Cerebellar cortex (tissue), 1 donor: ENCODE measurements around the gene UNC5A.

Source experiments
- DNase-seq: peaks from one replicate; pipeline ENCODE4 v3.0.0-alpha.2; 2015; ENCODE audit warnings: low spot score

The UNC5A gene

DNA sequence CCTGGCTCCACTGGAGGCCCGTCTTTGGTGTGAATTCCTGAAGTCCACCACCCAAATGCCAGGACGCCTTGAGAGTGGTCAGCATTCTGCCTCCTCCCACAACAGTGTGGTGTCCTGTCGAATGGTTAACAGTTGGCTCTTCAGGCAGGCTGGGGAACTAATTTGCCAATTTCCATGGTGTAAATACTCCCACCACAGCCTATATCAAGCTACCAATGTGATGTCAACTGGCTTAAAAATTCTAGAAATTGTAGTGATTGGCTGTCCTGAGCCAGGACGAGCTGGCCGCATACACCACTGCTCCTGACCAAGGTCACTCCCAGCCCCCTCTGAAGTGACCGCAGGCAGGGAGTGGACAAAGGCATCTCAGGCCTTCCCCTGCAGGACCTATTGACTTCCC is 11.1 kb downstream of the UNC5A start:
- DNase-seq, result no peak

DNA sequence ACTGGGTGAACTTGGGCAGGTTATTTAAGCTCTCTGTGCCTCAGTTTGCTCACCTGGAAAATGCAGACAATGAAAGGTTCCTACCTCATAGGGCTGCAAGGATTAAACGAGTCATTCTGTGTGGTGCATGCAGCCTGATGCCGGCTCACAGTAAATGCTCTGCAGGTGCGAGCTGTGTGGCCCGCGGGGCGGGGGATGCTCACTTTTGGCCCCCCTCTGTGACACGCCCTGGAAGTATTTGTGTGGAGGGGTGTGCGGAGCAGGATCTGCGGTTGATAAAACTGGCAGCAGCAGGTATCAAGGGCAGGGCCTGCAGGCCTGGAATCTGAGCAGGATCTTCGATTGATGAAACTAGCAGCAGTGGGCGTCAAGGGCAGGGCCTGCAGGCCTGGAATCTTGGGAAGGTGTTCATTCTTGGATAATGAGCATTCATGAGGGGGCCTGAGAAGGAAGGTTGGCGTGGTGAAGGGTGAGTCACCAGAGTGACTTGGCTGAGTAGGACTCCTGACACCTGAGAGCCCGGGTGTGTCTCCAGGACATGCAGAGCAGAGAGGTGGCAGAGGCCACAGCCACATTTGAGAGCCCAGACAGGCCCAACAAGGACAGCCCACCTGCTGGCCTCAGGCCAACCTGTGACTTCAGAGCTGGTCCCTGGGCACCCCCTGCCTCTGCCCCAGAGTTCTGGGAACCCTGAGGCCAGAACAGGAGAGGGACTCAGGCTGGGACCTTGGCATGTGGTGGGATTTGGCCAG is 11.9 kb downstream of the UNC5A start:
- no peak for DNase-seq

DNA sequence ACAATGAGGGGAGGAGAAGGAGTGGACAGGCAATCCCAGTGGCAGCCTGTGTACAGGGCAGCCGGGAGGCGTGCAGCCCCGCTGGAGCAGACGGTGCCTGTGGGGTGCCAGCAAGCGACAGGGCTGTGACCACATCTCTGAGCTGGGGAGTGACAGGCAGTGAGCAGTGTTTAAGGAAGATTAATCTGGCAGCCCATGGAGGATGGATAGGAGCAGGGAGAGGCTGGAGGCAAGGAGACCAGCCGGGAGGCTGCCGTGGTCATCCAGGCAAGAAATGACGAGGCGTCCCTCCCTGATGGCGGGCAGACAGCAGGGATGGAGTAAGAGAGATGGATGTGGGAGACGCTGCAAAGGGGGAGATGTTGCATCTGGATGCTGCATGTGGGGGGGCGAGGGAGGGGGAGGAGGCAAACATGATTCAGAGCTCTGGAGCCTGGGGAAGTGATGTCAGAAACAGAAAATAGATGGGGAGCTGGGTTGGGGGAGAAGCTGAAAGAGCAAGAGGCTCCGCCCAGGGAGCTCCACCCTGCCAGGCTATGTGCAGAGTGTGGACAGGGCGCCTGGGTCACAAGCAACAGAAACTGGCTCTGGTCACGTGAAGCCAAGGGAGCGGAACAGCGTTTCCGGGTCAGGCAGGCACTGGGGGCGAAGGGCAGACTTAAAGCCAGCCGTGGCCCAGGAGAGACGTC is 12.6 kb downstream of the UNC5A start:
- no peak for DNase-seq

DNA sequence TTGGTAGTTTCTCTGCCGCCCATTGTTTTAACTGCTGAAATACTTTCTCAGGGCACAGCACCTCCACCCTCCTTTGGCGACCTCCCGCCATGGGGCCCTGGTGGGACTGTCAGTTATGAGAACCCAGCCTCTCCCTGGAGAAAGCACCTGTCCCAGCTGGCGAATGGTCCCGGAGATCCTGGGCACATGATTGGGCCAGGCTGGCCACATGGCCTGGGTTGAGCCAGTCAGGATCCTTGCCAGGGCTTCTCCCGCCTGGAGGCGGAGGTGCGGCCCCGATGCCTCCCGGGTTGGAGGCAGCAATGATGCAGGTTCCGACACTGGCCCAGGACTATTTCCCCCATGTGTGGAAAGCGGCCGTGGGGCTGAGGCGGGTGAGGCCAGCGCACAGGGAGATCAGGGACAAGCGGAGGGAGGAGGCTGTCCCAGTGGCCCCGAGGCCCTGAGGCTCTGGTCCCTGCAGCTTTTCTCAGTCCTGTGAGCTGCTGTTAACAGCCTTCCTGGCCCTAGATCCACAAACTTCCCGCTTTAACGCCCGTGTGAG is 13.6 kb downstream of the UNC5A start:
- DNase-seq, result peak; percentile 78

DNA sequence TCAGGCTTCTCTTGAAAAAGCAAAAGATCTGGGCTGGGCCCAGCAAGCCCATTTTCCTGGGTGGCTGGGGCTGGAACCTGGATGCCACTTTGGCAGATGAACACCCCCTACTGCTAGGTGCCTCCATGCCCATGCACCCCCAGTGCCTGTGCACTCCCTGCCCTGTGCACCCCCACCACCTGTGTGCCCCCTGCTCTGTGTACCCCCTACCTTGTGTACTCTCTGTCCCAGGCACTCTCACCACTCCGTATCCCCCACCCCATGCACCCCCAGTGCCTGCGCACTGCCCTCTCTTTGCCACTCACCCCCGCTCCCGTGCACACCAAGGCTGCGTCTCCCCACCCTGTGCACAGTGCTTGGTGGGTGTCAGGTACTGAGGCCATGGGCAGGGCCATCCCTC is 14.2 kb downstream of the UNC5A start:
- no peak for DNase-seq

DNA sequence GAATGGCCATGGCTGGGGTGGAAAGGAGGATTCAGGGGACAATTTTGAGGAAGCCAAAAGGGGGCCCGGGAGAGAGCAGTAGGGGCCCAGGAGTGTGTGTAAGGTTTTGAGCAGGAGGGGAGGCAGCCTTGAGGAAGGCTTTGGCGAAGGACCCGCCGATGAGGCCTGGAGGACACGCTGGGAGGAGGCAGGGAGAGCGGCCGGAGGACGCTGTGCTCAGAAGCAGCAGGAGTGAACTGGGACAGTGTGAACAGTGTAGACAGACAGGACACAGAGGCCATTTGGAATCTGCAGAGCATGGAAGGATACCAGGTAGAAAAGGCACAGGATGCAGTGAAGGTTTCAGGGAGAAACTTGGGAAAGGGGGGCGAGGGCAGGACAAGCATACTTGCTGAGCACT is 14.9 kb downstream of the UNC5A start:
- no peak for DNase-seq

DNA sequence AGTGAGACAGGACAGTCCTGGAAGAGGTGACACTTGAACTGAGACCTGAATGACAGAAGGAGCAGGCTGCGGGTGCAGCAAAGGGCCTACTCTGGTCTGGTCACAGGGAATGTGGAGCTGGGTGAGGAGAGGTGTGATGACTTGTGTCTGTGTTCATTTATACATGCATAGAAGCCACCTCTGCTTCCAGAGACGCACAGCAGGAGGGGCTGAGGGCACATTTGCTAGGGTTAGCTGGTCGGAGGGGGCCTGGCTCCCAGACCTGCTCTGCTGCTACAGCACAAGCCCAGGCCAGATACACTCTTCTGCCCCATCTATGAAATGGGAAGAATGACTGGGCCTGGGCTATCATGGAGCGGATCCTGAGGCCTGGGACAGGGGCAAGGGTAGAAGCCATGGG is 15.6 kb downstream of the UNC5A start:
- no peak for DNase-seq

DNA sequence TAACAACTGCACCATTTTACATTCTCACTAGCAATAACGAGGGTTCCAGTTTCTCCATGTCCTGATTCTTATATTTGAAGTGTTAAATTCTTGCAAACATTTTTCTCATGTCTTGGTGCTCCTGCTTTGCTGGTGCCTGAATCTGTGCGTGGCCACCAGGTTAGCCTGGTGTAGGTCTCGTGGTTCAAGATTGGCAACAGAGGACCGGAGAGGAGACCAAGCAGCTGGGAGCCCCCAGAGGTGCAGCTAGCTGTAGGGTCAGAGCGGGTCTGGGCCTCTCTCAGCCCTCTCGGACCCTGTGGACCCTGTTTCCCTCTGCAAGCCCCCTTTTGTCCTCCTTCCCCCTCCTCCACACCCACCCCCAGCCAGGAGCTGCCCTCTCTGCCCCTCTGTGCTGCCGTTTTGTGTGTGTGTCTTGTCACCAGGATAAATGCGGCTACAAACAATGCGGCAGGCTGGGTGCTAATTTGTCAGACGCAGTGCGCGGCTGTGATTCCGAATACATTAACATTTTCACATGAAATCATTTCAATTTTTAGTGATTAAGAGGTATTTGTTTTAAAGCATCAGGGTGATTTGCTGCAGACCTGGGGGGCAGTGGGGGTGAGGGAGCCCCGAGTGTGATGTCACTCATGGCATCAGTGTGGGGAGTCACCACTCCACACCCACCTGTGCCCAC is 17.5 kb downstream of the UNC5A start:
- no peak for DNase-seq

DNA sequence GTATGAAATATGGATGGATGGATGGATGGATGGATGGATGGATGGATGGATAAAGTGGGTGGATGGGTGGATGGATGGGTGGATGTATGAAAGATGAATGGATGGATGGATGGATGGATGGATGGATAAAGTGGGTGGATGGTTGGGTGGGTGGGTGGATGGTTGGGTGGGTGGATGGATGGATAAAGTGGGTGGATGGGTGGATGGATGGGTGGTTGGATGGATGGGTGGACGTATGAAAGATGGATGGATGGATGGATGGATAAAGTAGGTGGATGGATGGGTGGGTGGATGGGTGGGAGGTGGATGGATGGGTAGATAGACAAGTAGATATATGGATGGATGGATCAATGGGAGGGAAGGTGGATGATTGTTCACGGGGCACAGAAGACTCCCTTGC is 19.0 kb downstream of the UNC5A start:
- DNase-seq, result no peak

DNA sequence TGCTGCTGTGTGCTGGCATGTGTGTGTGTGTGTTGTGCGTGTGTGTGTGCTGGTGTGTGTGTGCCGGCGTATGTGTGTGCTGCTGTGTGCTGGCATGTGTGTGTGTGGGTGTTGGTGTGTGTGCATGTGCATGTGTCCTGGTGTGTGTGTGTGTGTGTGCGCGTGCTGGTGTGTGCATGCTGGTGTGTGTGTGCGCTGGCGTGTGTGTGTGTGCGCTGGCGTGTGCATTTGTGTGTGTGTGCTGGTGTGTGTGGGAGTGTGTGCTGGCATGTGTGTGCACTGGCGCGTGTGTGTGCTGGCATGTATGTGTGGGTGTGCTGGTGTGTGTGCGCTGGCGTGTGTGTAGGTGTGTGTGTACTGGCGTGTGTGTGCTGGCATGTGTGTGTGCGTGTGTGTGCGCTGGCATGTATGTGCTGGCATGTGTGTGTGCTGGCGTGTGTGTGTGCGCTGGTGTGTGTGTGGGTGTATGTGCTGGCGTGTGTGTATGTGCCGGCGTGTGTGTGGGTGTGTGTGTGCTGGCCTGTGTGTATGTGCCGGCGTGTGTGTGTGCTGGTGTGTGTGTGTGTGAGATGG is 20.1 kb downstream of the UNC5A start:
- no peak for DNase-seq

DNA sequence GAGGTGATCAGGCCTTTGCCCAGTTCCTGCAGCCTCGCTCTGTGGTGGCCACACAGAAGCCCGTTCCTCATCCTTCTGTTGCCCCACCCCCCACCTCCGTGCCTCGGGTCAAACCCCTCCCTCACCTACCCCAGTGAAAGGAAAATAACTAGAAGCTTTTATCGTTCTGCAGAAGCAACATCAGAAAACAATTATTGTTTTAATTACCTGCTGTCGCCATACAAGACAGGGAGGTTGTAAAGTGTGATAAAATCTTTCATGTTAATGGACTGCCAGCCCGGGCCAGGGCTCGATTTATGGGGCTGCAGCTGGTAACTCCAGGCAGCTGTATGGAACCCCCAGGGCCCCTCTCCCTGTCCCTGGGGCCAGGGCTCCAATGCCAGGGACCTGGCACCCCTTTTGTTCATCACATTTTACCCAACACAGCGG is 20.6 kb downstream of the UNC5A start:
- DNase-seq, result no peak

DNA sequence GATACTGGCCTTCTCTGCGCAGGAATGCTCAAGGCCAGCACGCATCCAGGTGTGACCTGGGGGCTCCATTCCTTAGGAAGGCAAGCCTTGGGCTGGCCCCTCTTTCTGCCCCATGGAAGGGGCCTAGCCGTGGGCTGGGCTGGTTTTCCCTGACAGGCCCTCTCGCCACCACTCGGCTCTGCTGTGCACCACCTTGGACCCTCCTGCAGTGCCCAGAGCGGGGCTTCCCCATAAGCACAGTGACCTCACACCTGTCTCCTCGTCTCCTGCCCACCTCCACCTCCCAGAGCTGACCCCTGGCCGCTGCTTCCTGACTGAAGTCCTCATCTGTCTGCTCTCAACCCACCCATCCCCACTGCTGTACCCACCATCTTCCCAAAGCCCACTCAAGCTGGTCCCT is 21.1 kb downstream of the UNC5A start:
- no peak for DNase-seq

DNA sequence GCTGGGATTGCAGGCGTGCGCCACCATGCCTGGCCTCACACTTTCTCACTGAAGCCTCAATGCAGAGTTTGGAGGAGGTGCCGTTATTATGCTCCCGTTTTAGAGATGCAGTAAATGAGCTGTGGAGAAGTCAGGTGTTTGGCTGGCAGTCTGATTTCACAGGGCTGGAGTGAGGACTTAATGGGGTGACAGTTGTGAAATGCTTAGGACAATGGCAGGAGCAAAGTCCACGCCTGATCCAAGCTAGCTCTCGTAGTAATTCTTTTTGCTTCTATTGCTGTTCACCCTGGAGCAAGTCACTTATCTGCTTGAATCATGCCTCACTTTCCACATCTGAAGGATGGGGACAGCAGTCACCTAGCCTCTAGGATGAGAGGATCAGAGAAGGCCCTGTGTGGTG is 21.8 kb downstream of the UNC5A start:
- DNase-seq, result no peak

DNA sequence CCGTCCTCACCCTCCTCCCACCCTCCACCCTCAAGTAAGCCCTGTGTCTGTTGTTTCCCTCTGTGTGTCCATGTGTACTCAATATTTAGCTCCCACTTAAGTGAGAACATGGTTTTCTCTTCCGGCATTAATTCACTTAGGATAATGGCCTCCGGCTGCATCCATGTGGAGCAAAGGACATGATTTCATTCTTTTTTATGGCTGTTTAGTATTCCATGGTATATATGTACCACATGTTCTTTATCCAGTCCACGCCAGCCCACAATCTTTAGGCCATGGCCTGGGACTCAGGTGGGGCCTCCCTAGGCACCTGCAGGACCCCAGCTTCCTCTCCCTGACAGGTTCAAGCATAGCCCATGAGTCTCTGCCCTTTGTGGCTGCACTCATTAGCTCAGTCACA is 22.9 kb downstream of the UNC5A start:
- no peak for DNase-seq

DNA sequence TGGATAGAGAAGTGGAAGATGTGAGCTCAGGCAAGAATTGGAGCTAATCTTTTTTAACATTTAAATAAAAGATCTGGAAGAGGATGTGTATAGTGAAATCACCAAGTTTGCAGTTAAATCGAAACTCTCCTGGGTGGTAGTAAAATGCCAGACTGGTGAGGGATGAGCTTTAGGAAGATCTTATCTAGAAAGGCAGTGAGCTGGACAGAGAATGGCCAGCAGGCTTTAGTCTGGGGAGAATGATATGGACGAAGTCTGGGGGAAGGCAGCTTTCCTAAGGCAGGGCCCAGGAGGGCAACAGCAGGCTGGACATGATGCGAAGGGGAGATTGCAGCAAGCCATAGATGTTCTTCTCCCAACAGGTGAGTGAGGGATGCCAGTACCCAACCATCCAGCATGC is 25.6 kb downstream of the UNC5A start:
- no peak for DNase-seq

DNA sequence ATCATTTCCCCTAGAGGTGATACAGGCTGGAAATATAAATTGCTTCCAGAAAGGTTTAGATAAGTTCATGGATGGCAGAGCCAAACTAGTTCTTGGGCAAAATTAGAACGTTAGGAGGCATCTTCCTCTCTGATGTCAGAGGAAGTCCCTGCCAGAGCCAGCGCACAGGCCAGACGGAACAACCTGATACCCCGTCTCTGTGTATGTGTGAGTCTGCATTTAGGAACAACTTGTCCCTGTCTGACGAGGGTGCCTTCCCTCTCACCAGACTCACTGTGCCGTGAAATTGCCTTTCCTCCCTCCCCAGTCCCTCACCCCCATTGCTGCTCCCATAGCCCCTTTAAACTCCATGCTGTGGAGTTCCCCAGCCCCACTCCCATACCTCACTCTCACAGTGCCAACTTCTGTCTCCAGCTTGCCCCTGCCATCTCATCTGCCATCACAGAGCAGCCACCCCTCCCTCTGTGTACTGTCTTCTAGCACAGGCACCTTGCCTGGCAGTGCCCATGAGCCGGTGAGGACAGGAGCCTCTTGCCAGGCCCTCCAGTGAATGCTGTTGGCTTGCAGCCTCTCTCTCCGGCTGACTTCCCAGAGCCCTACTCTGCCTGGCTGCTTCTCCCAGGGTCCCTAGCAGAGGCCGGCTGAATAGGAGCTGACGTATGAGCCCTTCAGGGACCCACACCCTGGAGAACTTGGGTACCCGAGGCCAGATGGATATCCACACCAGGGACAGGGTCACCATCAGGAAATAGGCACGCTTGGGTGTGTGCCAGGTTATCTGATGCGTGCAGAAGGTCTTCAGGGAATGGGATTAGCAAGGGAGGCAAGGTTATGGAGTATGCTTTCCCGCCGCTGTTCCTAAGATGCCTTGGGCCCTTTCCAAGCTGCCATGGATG is 26.7 kb downstream of the UNC5A start:
- peak; percentile 95 for DNase-seq

DNA sequence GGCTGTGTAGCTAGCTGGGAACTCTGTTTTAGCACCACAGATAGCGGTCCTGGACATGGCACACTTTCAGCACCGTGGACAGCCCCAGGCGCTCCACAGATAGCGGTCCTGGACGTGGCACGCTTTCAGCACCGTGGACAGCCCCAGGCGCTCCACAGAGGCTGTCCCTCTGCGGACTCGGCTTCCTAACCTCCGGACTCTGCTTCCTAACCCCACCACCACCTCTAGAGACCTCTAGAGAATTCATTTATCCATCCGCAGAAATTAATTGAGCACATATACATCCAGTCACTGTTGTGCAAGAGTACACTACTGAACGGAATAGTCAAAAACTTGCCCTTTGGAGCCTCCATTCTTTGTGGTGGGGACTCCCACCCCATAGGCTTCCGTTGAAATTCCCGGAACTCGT is 27.4 kb downstream of the UNC5A start:
- DNase-seq, result peak; percentile 68

DNA sequence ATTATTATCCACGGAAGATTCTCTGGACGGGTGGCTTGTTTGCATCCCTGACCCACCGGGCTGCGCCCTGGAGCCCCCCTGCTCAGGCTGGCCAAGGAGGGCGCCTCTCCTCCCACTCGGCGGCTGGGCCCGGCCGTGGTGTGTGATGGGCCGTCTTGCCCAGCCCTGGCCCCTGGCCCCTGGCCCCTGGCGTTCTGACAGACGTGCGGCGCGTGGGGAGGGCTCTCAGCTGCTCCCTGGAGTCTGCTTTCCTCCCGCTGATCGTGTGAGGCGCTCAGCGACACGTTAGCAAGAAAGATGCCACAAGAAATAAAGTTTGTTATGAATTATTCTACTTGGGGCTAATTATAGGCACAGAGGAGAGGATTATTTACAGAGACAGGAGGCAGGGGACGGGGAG is 33.3 kb downstream of the UNC5A start:
- DNase-seq, result no peak

DNA sequence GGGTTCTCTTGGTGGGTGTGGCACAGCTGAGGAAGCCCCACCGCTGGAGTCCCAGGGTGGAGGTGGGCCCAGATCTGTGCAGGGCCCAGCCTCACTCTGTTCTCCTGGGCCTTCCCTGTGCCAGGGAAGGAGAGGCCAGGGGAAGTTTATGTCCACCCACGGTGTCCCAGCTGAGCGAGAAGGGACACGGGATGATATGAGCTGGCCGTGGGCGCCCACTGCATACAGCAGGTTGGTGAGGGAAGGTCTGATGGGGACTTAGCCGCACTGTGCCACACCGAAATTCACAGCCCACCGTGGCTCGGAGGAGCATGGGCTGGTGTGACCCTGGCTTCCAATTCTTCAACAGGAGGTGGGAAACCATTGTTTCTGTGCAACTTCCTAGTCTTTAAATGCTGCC is 33.9 kb downstream of the UNC5A start:
- DNase-seq, result no peak

DNA sequence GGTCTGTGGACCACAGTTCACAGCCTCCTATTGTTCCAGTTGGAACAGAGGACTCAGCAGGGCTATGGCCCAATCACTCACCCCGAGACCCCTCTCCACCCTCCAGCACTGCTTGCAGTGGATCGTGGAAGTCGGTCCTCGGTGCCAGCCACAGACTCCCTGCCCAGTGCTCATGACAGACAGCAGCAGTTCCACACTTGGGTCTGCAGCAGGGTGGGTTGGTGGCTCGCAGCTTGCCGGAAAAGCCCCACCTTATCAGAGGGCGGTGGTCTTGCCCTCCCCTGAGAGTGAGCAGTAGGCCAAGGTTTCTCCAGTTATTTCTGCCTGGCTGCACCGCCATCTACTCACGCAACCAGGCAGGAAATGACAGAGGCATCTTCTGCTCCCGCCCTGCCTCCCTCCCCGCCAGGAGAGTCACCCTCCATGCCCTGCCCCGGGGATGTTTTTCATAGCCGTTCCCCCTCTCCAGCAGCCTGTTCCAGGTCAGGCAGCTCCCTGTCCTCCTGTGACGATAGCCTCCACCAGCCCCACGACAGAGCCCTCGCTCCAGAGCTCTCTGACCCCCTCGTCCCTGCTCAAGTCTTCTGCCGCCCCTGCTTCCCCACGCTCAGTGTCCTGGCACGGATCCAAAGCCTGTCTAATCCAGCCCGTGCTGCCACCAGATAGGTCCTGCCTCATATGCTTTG is 34.5 kb downstream of the UNC5A start:
- peak; percentile 52 for DNase-seq

DNA sequence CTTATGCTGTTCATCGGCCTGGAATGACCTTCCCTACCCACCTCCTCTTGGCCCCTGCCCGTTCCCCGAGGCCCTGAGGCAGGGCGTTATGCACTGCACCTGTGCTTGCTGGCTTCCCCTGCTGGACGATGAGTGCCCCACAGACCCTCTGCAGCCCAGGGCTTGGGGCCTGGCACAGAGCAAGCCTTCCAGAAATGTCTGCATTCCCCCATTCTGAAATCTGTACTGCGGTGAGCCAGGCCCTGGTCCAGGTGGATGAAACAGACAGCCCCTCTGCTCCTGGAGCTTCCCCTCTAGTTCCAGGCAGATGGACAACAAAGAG is 35.0 kb downstream of the UNC5A start:
- no peak for DNase-seq
